HG02642 (cell line): ENCODE results near the gene TSGA10.

ENCODE experiments used
- ATAC-seq: cut with Tn5 transposase; IDR thresholded peaks from one replicate; pipeline ENCODE4 v1.9.1; 2021; ENCODE audit warnings: mild to moderate bottlenecking; ENCODE audit not compliant: unreplicated experiment, poor library complexity

The TSGA10 gene

GRCh38 chr2:98952966-98953365 lies 201.8 kb downstream of the TSGA10 start:
- ATAC-seq, result no peak

- no peak for ATAC-seq
Observed at GRCh38 chr2:98948956-98949739, 205.6 kb downstream of the TSGA10 start.

- ATAC-seq, result no peak
Observed at GRCh38 chr2:98947554-98947953, 207.2 kb downstream of the TSGA10 start.
